PFSK-1 (cell line): ENCODE data around the gene SCRG1.

Source experiments
- POLR2AphosphoS5 ChIP-seq: IDR thresholded peaks from 2 replicates; pipeline ENCODE4 v1.6.1; 2012; ENCODE audit warnings: low read depth, mild to moderate bottlenecking, control low read depth, low read length, moderate library complexity
- TF ChIP-seq, protein P1 (sequence below), 2 experiments: IDR thresholded peaks; 2 replicates each; pipeline versions ENCODE4 v1.6.1 to v1.8.0; 2011 to 2012; ENCODE audit warnings: low read depth in 2 of 2, low read length in 2 of 2, control low read depth in 1 of 2, inconsistent platforms in 1 of 2, mild to moderate bottlenecking in 1 of 2, moderate library complexity in 1 of 2; ENCODE audit not compliant: insufficient read depth in 1 of 2

DNA sequence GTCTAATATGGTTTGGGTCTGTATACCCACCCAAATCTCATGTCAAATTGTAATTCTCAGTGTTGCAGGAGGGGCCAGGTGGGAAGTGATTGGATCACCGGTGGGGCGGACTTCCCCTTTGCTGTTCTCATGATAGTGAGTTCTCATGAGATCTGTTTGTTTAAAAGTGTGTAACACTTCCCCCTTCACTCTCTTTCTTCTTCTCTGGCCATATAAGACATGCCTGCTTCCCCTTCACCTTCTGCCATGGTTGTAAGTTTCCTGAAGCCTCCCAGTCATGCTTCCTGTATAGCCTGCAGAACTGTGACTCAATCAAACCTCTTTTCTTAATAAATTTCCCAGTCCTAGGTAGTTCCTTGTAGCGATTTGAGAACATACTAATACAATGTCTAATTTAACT, 19.7 kb upstream of the SCRG1 start:
- TF ChIP-seq, protein P1, sequence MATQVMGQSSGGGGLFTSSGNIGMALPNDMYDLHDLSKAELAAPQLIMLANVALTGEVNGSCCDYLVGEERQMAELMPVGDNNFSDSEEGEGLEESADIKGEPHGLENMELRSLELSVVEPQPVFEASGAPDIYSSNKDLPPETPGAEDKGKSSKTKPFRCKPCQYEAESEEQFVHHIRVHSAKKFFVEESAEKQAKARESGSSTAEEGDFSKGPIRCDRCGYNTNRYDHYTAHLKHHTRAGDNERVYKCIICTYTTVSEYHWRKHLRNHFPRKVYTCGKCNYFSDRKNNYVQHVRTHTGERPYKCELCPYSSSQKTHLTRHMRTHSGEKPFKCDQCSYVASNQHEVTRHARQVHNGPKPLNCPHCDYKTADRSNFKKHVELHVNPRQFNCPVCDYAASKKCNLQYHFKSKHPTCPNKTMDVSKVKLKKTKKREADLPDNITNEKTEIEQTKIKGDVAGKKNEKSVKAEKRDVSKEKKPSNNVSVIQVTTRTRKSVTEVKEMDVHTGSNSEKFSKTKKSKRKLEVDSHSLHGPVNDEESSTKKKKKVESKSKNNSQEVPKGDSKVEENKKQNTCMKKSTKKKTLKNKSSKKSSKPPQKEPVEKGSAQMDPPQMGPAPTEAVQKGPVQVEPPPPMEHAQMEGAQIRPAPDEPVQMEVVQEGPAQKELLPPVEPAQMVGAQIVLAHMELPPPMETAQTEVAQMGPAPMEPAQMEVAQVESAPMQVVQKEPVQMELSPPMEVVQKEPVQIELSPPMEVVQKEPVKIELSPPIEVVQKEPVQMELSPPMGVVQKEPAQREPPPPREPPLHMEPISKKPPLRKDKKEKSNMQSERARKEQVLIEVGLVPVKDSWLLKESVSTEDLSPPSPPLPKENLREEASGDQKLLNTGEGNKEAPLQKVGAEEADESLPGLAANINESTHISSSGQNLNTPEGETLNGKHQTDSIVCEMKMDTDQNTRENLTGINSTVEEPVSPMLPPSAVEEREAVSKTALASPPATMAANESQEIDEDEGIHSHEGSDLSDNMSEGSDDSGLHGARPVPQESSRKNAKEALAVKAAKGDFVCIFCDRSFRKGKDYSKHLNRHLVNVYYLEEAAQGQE (IDR thresholded peaks at IDR 0.05; ENCODE audit: insufficient read depth in 1 of 2, low read depth in 2 of 2, low read length in 2 of 2), result no peak
- TF ChIP-seq POLR2AphosphoS5, result no peak
